ENCODE results near the gene HPN.

Gene HPN

DNA sequence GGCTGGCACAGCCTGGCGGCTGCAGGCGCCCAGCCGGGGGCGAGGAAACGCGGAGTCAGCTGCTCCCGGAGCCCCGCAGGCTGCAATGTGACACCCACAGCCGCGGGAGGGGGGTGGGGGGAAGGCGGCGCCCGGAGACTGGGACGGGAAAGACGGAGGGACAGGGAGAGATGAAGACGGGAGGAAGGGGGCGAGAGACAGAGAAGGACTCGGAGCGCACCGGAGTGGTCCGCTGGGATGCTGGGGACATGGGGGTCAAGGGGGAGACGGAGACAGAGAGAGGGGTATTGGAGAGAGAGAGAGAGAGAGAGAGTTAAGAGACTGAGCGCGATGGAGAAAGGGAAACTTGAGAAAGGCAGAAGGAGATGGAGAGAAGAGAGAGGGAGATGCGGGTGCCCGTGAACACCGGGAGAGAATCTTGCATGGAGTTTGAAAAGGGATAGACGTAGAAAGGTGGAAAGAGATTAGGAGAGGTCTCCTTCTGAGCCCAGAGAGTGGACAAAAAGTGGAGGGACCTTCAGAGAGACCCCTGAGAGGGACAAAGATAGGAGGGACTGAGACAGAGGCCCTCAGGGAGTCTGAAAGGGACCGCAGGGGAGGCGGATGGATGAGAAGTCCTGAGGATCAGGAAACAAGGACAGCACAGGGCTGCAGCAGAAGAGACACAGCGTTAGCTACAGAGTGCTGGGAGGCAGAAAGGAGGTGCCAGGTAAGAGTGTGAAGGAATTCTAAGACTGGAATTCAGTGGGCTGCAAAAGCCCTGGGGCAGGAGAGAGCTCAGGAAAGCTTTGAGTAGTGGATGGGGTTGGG lies 10.2 kb upstream of the HPN start (continued):
- no peak for TF ChIP-seq ZNF354C (tag by site-specific recombination; IDR thresholded peaks at IDR 0.05; ENCODE audit: borderline replicate concordance, low read depth)
- TF ChIP-seq ZNF394 (tag by site-specific recombination; IDR thresholded peaks at IDR 0.05; ENCODE audit: borderline replicate concordance), result peak; percentile 93
- no peak for TF ChIP-seq TRIM28 (IDR thresholded peaks at IDR 0.05; ENCODE audit: borderline replicate concordance, low read length)
- no peak for TF ChIP-seq ZNF48 (tag by site-specific recombination; IDR thresholded peaks at IDR 0.05)
- TF ChIP-seq, protein P1, sequence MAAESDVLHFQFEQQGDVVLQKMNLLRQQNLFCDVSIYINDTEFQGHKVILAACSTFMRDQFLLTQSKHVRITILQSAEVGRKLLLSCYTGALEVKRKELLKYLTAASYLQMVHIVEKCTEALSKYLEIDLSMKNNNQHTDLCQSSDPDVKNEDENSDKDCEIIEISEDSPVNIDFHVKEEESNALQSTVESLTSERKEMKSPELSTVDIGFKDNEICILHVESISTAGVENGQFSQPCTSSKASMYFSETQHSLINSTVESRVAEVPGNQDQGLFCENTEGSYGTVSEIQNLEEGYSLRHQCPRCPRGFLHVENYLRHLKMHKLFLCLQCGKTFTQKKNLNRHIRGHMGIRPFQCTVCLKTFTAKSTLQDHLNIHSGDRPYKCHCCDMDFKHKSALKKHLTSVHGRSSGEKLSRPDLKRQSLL (tag by site-specific recombination; IDR thresholded peaks at IDR 0.05), result peak; percentile 100
- TF ChIP-seq HOXC10 (CRISPR knock-in tag; IDR thresholded peaks at IDR 0.05), result no peak
- TF ChIP-seq YY2 (tag by site-specific recombination; IDR thresholded peaks at IDR 0.05), result 0 out of 2 replicates have a peak, but pooled peaks have one; percentile 36
- no peak for TF ChIP-seq ZNF114 (tag by site-specific recombination; IDR thresholded peaks at IDR 0.05)
- TF ChIP-seq ZNF423 (tag by site-specific recombination; IDR thresholded peaks at IDR 0.05), result peak; percentile 95
- TF ChIP-seq ZBTB10 (tag by site-specific recombination; IDR thresholded peaks at IDR 0.05), result peak; percentile 96
- TF ChIP-seq ZNF830 (tag by site-specific recombination; IDR thresholded peaks at IDR 0.05; ENCODE audit: low read depth), result no peak
- no peak for TF ChIP-seq ZFP3 (tag by site-specific recombination; IDR thresholded peaks at IDR 0.05; ENCODE audit: low read depth)
- peak; percentile 79; the same call in 1 of the 2 replicates for TF ChIP-seq ZBTB21 (tag by site-specific recombination; IDR thresholded peaks at IDR 0.05)
- peak; percentile 95 for TF ChIP-seq EGR2 (tag by site-specific recombination; IDR thresholded peaks at IDR 0.05; ENCODE audit: low read depth)
- no peak for TF ChIP-seq ZNF19 (tag by site-specific recombination; IDR thresholded peaks at IDR 0.05; ENCODE audit: low read depth)
- TF ChIP-seq ZNF510 (tag by site-specific recombination; IDR thresholded peaks at IDR 0.05; ENCODE audit: insufficient replicate concordance), result no peak
- peak; percentile 31; the same call in 1 of the 2 replicates for TF ChIP-seq ZNF777 (tag by site-specific recombination; IDR thresholded peaks at IDR 0.05; ENCODE audit: borderline replicate concordance)
- TF ChIP-seq, protein P2, sequence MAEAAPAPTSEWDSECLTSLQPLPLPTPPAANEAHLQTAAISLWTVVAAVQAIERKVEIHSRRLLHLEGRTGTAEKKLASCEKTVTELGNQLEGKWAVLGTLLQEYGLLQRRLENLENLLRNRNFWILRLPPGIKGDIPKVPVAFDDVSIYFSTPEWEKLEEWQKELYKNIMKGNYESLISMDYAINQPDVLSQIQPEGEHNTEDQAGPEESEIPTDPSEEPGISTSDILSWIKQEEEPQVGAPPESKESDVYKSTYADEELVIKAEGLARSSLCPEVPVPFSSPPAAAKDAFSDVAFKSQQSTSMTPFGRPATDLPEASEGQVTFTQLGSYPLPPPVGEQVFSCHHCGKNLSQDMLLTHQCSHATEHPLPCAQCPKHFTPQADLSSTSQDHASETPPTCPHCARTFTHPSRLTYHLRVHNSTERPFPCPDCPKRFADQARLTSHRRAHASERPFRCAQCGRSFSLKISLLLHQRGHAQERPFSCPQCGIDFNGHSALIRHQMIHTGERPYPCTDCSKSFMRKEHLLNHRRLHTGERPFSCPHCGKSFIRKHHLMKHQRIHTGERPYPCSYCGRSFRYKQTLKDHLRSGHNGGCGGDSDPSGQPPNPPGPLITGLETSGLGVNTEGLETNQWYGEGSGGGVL (tag by site-specific recombination; IDR thresholded peaks at IDR 0.05), result peak; percentile 97
- TF ChIP-seq ZNF221 (tag by site-specific recombination; IDR thresholded peaks at IDR 0.05; ENCODE audit: borderline replicate concordance), result no peak
- TF ChIP-seq ZNF600 (tag by site-specific recombination; IDR thresholded peaks at IDR 0.05), result peak; percentile 89
- peak; percentile 74 for TF ChIP-seq BCL11A (tag by site-specific recombination; IDR thresholded peaks at IDR 0.05; ENCODE audit: low read depth)
- TF ChIP-seq ZFP69B (tag by site-specific recombination; IDR thresholded peaks at IDR 0.05), result peak; percentile 78; the same call in 1 of the 2 replicates
- no peak for TF ChIP-seq ZNF768 (tag by site-specific recombination; IDR thresholded peaks at IDR 0.05)
- TF ChIP-seq, protein P3, sequence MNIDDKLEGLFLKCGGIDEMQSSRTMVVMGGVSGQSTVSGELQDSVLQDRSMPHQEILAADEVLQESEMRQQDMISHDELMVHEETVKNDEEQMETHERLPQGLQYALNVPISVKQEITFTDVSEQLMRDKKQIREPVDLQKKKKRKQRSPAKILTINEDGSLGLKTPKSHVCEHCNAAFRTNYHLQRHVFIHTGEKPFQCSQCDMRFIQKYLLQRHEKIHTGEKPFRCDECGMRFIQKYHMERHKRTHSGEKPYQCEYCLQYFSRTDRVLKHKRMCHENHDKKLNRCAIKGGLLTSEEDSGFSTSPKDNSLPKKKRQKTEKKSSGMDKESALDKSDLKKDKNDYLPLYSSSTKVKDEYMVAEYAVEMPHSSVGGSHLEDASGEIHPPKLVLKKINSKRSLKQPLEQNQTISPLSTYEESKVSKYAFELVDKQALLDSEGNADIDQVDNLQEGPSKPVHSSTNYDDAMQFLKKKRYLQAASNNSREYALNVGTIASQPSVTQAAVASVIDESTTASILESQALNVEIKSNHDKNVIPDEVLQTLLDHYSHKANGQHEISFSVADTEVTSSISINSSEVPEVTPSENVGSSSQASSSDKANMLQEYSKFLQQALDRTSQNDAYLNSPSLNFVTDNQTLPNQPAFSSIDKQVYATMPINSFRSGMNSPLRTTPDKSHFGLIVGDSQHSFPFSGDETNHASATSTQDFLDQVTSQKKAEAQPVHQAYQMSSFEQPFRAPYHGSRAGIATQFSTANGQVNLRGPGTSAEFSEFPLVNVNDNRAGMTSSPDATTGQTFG (tag by site-specific recombination; IDR thresholded peaks at IDR 0.05; ENCODE audit: borderline replicate concordance), result 0 out of 2 replicates have a peak, but pooled peaks have one; percentile 13
- TF ChIP-seq ZNF530 (tag by site-specific recombination; IDR thresholded peaks at IDR 0.05; ENCODE audit: low read depth), result no peak
- 0 out of 2 replicates have a peak, but pooled peaks have one; percentile 53 for TF ChIP-seq ZNF707 (tag by site-specific recombination; IDR thresholded peaks at IDR 0.05)
- TF ChIP-seq SP2 (tag by site-specific recombination; IDR thresholded peaks at IDR 0.05), result peak; percentile 65
